MM.1S (cell line): ENCODE measurements around the gene TBCCD1.

Experiments
- CTCF ChIP-seq: fragments of 300-600 bp; sonication (generic); IDR thresholded peaks from 2 replicates; pipeline ENCODE4 v1.5.1; 2016; ENCODE audit warnings: antibody characterized with exemption, low read length, mixed read lengths
- EZH2 ChIP-seq: fragments of 300-600 bp; sonication (generic); optimal IDR thresholded peaks from 2 replicates; pipeline ENCODE3; 2017; ENCODE audit warnings: low read depth, mild to moderate bottlenecking, antibody characterized with exemption, low read length, mixed read lengths
- EZH2phosphoT487 ChIP-seq: fragments of 300-600 bp; sonication (generic); IDR thresholded peaks from 2 replicates; pipeline ENCODE4 v1.6.1; 2018; ENCODE audit warnings: antibody characterized with exemption, low read length

- peak; percentile 92 for TF ChIP-seq CTCF
- no peak for TF ChIP-seq EZH2phosphoT487
- TF ChIP-seq EZH2: no peak
Measured at GRCh38 chr3:186540221-186540834, 26.8 kb downstream of the TBCCD1 start.
